Stimulated activated CD8-positive, alpha-beta memory T cell treated with anti-CD3 and anti-CD28 coated beads, Interleukin-7, amount 100 ng/mL, for 1 hour (primary cell): ENCODE measurements around the gene CLCN4.

Experiments
- DNase-seq, 2 donors: peaks; one replicate each; pipeline ENCODE4 v3.0.0-alpha.2; 2020; ENCODE audit warnings: low read depth in 2 of 2

Gene CLCN4

DNA sequence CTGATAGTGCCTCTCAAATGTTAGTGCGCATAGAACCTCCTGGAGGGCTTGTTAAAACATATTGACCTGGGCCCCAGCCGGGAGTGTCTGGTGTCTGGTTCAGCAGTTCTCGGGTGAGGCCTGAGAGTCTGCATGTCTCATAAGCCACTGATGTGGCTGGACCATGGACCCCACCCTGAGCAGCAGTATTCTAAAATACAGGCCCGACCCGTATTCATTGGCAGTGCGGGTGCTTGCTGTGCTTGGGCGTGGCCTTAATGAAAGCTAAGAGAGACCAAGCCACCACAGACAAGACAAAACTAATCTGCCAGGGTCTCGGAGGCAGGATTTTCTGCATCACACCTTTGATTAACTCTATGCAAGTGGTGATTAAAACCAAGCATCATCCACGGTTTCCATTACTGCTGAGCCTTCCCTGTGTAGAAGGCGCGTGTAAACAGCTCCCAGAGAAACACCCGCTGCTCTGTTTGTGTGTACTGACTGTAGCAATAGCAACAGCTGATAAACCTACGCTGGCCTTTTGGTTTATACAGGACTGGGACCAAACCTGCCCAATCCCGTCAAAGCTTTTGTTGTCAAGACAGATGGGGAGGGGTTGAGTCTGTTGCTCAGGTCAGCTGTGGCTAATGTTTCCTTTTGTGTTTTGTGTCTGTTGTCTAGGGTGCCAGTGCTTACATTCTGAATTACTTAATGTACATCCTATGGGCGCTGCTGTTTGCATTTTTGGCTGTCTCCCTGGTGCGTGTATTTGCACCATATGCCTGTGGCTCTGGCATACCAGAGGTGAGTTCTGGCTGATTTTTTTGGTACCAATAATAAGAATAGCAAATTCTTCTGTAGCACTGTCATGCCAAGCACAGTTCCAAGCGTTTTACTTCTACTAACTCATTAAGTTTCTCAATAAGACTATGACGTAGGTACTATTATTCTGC is 40.8 kb downstream of the CLCN4 start:
- DNase-seq: no peak

DNA sequence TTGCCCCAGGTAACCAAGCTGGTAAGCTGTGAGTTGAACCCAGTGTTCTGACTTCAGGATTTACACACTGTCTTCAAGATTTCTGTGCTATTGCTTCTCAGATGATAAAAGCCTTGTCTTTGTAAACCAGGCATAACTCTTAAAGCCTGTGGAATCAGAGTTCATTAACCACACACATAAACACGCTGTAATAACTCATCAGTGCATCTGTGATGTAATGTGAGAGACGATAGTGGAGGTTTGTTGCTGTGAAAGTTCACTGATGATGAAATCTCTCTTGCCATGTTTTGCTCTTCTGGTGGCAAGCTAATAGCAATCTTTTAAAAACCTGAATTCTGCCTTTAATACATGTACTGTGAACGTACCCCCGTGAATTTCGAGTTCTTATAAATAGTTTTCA is 41.5 kb downstream of the CLCN4 start:
- DNase-seq: no peak

DNA sequence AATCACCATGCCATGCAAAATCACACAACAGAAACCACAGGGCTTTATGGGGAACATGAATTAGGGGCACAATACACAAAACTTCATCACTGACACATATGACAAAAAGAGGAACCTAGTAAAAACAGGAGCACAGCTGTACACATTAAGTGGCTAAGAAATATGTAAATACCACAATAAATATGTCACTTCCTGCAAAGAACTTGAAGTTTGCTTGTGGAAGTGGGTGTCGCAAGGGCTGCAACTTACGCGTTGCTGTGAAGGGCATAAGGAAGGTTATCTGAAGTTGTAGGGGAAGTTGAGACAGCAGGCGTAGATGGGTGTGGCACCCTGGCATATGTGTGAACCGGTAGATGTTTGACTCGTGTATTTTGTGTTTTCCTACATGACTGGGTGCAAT is 42.4 kb downstream of the CLCN4 start:
- DNase-seq: no peak

DNA sequence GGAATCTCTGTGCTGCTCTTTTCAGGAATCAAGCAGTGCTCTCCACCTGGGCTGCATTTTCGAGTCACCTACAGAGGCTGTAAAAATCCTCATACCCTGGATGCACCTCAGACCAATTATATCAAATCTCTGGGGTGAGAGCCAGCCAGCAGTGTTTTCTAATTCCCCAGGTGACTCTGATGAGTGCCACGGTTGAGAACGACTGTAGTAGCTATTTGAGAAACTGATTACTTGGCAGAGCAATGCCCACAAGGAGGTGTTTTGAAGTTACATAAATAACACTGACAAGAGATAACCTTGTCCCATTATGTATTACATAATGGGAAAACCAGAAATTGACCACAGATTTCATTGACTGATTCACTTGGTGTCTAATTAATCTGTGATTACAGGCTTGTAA is 46.8 kb downstream of the CLCN4 start:
- no peak for DNase-seq

DNA sequence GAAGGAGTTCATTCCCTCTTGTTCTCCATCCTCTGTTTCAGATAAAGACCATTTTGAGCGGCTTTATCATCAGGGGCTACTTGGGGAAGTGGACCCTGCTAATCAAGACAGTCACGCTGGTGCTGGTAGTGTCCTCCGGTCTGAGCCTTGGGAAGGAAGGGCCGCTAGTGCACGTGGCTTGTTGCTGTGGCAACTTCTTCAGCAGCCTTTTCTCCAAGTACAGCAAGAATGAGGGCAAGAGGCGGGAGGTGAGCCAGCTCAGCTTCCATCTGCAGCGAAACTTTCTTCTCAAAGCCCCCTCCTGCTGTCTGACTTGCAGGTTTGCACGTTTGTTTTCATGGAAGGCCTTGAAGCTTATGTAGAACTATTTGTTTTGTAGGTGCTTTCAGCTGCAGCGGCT is 49.5 kb downstream of the CLCN4 start:
- no peak for DNase-seq

DNA sequence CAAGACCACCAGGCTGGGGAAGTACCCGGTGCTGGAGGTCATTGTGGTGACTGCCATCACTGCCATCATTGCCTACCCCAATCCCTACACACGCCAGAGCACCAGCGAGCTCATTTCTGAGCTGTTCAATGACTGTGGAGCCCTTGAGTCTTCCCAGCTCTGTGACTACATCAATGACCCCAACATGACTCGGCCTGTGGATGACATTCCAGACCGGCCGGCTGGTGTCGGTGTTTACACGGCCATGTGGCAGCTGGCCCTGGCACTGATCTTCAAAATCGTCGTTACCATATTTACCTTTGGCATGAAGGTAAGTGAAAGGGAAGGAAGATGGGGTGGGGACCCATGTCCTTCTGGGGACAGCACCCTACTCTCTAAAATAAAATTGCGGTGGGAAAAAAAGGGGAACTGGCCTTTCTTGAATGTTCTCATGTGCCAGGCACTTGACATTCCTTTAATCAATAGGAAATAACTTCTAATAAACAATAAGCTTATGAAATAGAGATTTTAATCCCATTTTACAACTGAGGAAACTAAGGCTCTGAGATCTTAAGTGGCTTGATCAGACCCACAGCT is 51.6 kb downstream of the CLCN4 start:
- DNase-seq: no peak

DNA sequence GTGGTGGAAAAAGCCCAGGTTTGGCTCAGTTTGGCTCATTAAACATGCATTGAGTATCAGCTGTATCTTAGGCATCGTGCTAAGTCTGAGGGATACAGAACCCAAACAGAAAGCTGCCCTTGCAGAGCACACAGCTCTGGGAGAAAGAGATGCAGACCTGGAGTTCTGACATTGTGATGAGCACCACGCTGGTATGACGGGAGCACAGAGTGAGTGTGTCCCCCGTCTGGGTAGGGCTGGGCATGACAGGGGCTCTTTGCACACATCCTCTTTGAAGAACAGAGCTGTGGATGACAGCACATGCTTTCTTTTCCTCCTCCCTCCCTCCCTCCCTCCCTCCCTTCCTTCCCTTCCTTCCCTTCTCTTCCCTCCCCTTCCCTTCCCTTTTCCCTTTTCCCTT is 52.2 kb downstream of the CLCN4 start:
- DNase-seq: no peak

DNA sequence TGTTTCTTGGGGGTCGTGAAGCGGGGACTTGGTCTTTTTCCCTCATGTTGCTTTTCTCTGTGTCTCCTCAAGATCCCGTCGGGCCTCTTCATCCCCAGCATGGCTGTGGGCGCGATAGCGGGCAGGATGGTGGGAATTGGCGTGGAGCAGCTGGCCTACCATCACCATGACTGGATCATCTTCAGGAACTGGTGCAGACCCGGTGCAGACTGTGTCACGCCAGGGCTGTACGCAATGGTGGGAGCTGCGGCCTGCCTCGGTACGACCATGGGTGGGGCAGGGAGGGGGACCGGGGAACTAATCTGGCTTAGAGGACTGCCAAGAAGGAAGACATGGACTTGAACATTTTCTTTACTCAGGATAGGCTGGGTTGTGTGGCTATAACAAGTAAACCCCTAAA is 55.6 kb downstream of the CLCN4 start:
- DNase-seq: no peak

DNA sequence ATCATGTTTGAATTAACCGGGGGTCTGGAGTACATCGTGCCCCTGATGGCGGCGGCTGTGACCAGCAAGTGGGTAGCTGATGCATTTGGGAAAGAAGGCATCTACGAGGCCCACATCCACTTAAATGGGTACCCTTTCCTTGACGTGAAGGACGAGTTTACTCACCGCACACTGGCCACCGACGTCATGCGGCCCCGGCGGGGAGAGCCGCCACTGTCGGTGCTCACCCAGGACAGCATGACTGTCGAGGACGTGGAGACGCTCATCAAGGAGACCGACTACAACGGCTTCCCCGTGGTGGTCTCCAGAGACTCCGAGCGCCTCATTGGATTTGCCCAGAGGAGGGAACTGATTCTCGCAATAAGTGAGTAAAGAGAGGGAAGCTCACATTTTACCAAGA is 56.9 kb downstream of the CLCN4 start:
- DNase-seq: no peak

DNA sequence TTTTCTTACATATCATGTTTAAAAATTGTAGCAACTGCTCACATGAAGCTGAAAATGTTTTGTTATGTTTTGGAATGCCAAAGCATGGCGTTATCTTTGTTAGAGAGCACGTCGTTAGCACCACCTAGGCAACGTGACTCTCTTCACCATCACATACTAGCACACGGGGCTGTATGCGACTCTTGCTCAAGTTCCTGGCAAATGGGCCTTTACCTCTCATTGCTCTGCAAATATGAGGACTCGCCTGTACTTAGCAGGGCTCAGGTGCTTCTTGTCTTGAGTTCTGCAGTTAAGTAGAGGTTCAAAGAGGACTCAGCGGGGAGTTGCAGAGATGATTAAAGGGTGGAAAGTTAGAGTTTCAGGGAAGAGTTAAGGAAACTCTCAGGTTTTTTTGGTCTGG is 59.4 kb downstream of the CLCN4 start:
- DNase-seq: no peak

DNA sequence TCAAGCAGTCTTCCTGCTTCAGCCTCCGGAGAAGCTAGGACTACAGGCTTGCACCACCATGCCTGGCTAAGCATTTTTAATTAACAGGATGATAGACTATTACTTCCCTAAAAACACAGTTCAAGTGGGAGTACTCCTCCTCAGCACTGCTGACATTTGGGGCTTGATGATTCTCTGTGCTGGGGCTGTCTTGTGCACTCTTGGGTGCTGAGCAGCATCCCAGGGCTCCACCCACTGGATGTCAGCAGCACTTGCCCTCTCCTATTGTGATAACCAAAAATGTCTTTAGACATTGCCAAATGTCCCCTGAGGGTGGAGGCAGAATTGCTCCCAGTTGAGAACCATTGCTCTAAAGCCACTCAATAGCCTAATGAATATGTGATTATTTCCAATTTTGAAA is 60.4 kb downstream of the CLCN4 start:
- no peak for DNase-seq

DNA sequence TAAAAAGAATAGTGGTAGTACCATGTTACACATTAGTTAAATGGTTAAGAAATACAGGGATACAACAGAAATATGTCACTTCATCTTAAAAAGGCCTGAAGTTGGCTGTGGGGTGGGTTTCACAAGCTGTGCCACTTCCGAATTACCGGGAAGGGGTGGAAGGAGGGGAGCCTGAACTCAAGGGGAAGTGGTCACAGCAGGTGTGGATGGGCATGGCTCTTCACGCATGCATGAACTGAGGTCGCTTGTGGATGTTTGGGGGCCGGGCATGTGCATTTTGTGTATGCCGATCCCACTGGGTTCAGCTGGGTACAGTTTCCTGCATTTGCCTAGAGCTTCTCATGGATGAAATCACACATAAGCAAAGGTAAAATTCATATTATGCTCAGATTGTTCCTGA is 64.9 kb downstream of the CLCN4 start:
- no peak for DNase-seq

DNA sequence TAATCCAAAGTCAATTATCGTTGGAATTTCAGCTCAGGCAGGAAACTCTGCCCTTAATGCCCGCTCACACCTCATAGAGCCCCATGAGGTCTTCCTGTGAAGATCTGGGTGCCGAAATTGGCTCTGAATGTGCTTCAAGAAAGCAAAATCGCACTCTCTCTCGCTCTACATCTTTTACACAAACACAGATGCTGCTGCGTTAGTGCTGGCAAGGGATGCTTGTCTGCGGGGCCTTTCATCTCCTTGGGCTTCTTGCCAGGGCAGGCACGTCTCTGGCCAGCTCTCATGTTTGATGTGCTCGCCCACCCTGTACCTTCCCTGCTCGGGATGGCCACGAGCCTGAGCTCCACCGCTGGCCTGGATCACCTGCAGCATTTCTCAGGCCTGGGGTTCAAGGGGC is 66.5 kb downstream of the CLCN4 start:
- no peak for DNase-seq

DNA sequence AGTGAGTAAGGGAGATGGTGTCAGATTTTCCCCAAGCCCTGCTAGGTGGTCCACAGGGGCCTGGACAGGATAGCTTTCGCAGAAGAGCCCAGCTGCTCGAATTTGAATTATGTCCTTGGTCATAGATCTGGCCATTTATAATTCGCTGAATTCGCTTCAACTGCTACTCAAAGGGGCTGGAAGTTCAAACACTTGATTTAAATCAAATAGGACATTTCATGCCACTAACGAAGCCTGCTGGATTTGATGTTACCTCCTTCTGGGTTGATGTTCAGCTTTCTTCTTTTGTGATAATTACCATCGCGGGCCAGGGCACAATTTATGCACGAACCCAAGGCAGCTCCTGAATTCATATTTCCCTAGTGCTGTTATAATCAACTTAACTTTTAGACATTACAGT is 67.0 kb downstream of the CLCN4 start:
- DNase-seq: no peak

DNA sequence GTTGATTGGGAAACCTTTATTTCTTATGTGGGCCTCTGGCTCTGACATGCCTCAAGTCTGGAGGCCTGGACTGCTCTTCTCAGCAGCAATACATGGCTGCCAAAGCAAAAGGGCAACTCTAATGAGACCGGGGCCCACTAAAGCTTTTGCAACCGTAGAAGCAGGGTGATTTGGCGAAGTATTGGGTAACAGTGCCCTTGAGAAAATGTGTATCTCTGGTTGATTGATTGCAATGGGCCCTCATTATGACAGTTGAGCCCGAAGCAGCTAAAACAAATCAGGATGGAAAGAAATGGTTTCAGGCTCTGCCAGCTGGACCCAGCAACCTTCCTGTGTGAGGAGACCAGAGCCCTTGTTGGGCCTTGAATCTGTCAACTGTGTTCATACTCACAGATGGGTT is 73.4 kb downstream of the CLCN4 start:
- DNase-seq: no peak

DNA sequence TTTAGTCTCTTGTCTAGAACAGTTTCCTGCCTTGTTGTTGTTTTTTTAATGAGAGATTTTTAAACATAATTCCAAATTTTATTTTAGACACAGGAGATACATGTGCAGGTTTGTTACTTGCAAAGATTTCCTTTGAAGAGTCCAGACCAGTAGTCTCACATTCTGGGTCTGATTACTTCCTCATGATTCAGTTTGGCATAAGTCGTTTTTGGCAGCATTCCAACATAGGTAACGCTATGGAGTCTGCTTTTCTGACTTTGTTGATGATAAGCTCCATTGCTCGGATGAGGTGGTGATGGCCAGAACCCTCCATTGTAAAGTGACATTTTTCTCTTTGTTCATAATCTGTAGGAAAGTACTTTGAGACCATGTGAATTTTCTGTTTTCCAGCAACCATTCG is 74.7 kb downstream of the CLCN4 start:
- DNase-seq: no peak

DNA sequence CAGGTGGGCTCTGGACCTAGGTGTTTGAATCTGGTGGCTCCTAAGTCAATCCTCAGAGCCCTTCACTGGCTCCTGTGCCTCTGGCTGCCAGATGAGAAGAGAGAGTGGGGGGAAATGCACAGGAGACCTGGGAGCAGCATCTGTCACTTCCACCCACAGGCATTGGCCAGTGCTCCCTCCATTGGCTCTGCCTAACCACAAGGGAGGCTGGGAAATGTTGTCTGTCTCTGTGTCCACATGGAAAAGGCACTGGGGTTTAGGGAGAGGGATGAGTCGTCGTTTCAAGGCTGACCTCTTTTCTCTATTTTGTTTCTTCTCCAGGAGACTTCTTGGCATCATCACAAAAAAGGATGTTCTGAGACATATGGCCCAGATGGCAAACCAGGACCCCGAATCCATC is 76.4 kb downstream of the CLCN4 start:
- DNase-seq: no peak

DNA sequence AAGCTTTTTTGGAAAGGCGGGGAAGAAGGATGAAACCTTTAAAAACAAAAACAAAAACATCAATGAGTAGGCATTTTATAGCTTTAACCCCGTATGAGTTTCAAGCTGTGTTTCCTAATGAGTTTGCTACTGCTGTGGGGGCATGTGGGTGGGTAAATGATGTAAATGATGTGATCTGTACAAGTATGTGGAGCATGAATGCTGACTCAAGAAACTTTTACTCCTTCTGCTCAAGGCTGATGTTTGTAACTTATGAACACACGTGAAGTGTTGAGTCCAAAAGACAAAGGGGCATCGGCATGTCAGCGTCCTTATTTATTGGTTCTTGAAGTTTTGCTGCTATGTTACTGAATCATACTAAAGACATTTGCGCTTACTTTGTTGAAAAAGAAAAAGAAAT is 76.9 kb downstream of the CLCN4 start:
- no peak for DNase-seq

DNA sequence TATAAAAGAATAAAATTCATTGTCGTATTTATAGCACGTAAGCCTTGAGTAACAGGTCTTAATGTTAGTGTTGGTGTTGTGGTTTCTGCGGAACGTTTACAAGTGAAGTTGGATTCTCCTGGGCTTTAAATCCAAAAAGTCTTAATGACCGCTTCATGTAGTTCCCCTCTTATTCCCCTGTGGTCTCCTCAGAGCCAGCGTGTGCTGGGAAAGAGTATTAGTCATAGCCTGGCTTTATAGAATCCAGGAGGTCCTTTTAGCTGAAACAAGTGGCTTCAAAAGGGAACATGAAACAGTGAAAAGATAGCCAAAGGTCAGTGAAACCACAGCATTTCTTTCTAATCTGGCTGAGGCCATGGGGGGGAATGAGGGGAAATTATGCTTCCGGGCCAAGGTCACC is 79.1 kb downstream of the CLCN4 start:
- no peak for DNase-seq

DNA sequence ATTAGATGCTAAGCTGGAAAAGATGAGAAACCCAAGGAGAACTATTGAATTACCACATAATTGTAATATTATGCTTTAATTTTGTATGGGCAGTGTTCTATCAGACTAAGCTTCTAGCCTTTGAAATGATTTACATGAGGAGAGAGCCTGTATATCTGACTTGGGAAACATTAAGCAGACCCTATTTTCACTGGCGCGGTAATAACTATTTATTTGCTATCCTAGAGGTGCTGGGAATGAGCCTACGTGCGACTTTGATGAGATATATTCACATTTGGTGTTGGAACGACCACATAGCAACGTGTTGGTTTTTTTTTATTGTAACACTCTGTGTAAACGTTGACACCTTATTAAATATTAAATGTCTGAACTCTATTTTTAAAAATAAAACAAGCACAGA is 80.5 kb downstream of the CLCN4 start:
- DNase-seq: no peak

DNA sequence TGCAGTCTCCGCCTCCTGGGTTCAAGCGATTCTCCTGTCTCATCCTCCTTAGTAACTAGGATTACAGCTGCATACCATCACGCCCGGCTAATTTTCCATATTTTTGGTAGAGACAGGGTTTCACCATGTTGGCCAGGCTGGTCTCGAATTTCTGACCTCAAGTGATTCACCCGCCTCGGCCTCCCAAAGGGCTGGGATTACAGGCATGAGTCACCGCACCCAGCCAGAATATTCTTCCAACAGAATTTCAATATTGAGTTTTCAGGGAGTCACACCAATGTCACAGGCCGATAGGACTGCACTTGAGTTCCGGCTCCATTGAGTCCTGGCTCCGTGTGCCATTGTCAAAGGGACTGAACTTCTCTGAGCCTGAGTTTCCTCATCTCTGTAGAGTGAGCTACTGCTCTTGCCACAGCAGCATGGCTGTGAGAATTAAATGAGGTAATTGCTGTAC is 82.9 kb downstream of the CLCN4 start:
- no peak for DNase-seq

DNA sequence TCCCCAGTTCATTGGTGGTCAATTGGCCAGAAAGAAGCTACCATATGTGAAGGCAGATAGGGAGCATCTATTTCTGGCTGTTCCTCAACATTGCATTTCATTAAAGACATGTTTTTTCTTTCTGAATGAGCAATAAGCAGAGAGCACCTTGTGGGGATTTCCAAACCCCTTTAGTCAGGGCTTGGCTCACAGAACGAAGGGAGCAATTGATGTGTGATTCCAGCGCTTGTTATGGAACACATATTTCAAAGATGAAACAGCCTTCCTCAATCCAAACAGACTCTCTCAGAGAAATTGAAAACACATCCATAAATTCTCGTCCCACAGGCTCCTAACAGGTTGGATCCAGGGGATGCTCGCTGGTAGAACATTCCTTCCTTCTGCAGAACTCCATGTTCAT is 84.1 kb downstream of the CLCN4 start:
- DNase-seq: no peak

DNA sequence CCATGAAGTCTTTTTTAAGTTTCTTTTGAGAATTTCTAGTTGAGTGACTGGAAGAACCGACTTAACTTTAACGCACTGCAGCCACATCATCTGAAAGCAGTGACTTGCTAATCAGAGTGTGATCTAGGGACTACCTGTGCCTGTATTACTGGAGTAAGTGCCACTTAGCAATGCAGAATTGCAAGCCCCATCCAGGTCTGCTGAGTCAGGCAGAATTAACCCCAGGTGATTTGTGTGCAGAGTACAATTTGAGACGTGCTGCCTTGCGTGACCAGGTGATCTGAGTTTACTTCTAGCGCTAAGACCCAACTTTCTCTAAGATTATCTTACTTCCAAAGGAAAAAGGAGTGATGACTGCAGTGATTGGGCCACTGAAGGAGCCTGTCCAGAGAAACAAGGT is 85.3 kb downstream of the CLCN4 start:
- DNase-seq: no peak

DNA sequence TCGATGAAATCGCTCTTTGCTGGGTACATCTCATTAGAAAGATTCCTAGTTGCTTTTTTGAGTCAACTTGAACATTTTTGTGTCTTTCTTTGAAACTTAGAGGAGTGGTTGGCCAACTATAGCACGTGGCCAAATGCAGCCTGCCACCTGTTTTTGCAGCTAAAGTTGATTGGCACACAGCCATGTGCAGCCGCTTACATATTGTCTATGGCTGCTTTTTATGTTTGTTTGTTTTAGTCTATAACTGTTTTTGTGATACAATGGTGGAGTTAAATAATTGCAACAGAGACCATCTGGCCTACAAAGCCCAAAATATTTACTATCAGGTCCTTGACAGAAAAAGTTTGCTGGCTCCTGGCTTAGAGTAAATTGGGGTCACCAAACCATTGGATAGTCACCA is 86.3 kb downstream of the CLCN4 start:
- DNase-seq: no peak
